T-cell (primary cell): Measurements from ENCODE around the gene PLEKHF1. TPM values are rescaled to one million over a fixed set of nuclear protein-coding genes. Genes with fewer than 3 reads are reported as not detected.

ENCODE experiments used
- ATAC-seq, 4 experiments: fragments of 200-7000 bp in 3 of 4; fragments of 150-1000 bp in 1 of 4; cut with Tn5 transposase; replicated peaks in 1 of 4; 1 replicate in 3 of 4; 2 replicates in 1 of 4; pipeline ENCODE4 v1.10.0; 2021; ENCODE audit warnings: moderate library complexity in 3 of 4, mild to moderate bottlenecking in 2 of 4, moderate number of reproducible peaks in 1 of 4
- CTCF ChIA-PET, 2 donors: fragments of 300-600 bp; sonication (Branson Sonifier 250); formaldehyde crosslinking; loops; one replicate each; lab custom pipeline; 2022; ENCODE audit warnings: antibody characterized with exemption in 2 of 2; lab: Charles Lee
- POLR2A ChIA-PET, 2 donors: fragments of 300-600 bp; sonication (Branson Sonifier 250); formaldehyde crosslinking; loops; one replicate each; lab custom pipeline; 2022; ENCODE audit warnings: antibody characterized with exemption in 2 of 2; lab: Charles Lee
- DNase-seq, 35 experiments: peaks; one replicate each; pipeline versions ENCODE4 v3.0.0 to v3.0.0-alpha.2; 2013 to 2023
- H3K27ac ChIP-seq: one replicate; pipeline ENCODE4 v1.5.1; 2013; ENCODE audit warnings: low read length
- H3K27me3 ChIP-seq, 2 experiments: replicated peaks in 1 of 2; 1 replicate in 1 of 2; 2 replicates in 1 of 2; pipeline versions ENCODE4 v1.6.1 to v1.7.0; 2013; ENCODE audit warnings: low read length in 1 of 2, mixed read lengths in 1 of 2; ENCODE audit not compliant: control insufficient read depth in 2 of 2, insufficient read depth in 2 of 2; ENCODE audit errors: extremely low read depth in 1 of 2
- H3K36me3 ChIP-seq, 2 donors: 1 replicate in 1 of 2; 2 replicates in 1 of 2; pipeline versions ENCODE4 v1.6.1 to v1.7.0; 2013; ENCODE audit warnings: low read length in 1 of 2; ENCODE audit not compliant: control insufficient read depth in 2 of 2, insufficient read depth in 1 of 2; ENCODE audit errors: extremely low read depth in 1 of 2
- H3K4me1 ChIP-seq, 2 experiments: 1 replicate in 1 of 2; 2 replicates in 1 of 2; pipeline versions ENCODE4 v1.6.1 to v1.7.0; 2013; ENCODE audit warnings: low read length in 2 of 2, mixed read lengths in 1 of 2; ENCODE audit not compliant: insufficient read depth in 2 of 2, control insufficient read depth in 1 of 2; ENCODE audit errors: extremely low read depth in 1 of 2
- H3K4me3 ChIP-seq, 2 donors: 1 replicate in 1 of 2; 2 replicates in 1 of 2; pipeline versions ENCODE4 v1.5.1 to v1.7.0; 2013; ENCODE audit warnings: mild to moderate bottlenecking in 2 of 2, low read length in 1 of 2, moderate library complexity in 1 of 2; ENCODE audit not compliant: control insufficient read depth in 1 of 2; ENCODE audit errors: extremely low read depth in 1 of 2
- H3K9me3 ChIP-seq: 2 replicates; pipeline ENCODE4 v1.7.0; 2013
- H3K27ac Mint-ChIP-seq, 2 donors: one replicate each; pipeline ENCODE4 v1.8.0; 2020 to 2021; ENCODE audit warnings: mild to moderate bottlenecking in 2 of 2, mixed read lengths in 2 of 2
- H3K27me3 Mint-ChIP-seq, 2 donors: one replicate each; pipeline ENCODE4 v1.8.0; 2021 to 2022; ENCODE audit warnings: mixed read lengths in 2 of 2
- H3K36me3 Mint-ChIP-seq: one replicate; pipeline ENCODE4 v1.8.0; 2021; ENCODE audit warnings: mixed read lengths
- H3K4me1 Mint-ChIP-seq, 3 donors: one replicate each; pipeline ENCODE4 v1.8.0; 2020 to 2022; ENCODE audit warnings: mixed read lengths in 3 of 3, mild to moderate bottlenecking in 1 of 3
- H3K4me3 Mint-ChIP-seq, 3 donors: one replicate each; pipeline ENCODE4 v1.8.0; 2020 to 2022; ENCODE audit warnings: mild to moderate bottlenecking in 3 of 3, mixed read lengths in 3 of 3, moderate library complexity in 3 of 3
- H3K9me3 Mint-ChIP-seq, 3 donors: one replicate each; pipeline ENCODE4 v1.8.0; 2020 to 2022; ENCODE audit warnings: mixed read lengths in 3 of 3
- WGBS: methylation state at CpG from one replicate; pipeline ENCODE4 v1.1.5; 2013; ENCODE audit warnings: missing lambda C conversion rate; ENCODE audit not compliant: insufficient coverage; 5-methylcytosine and 5-hydroxymethylcytosine counted together
- total RNA-seq, 35 experiments: library from RNA in 6 of 35; stranded (reverse) in 6 of 35; fragments of 120-200 nt in 1 of 35; gene quantifications; one replicate each; pipeline versions ENCODE4 v1.2.1 to v1.2.4 and lab custom pipeline; 2013 to 2026

Gene PLEKHF1
- total RNA-seq, 5 donors from 2014 or later (not counting 1 experiment from before 2014, with no cell fraction given), result 13.2 to 42.6 (median 34.5) TPM

- ChIA-PET CTCF (interaction anchor here (0.6 to 4.2 kb wide), 13 partner anchors 7 to 60 kb away, joined by 3 to 42 read pairs (median 6); partner anchors contain the start of gene POP4 (in 1 of the 2)), POLR2A (interaction anchor here (0.7 to 1.1 kb wide), 2 partner anchors 10 to 60 kb away, joined by 3 to 4 read pairs; partner anchors contain the start of gene POP4 (in 1 of the 2))
- Mint-ChIP-seq H3K27ac (peak overlapping the region; percentile 95 to 97), H3K4me1 (peaks cover 63 to 73% (median 67%) of the 10 kb centered on the region in 3 donors), H3K27me3 (no peaks in the 10 kb centered on the region), H3K36me3 (peaks cover 12% of the 10 kb centered on the region), H3K4me3 (peak overlapping the region; percentile 88 to 93 (median 89)), H3K9me3 (no peaks in the 10 kb centered on the region)
- H3K4me1 ChIP-seq, result peaks cover 35 to 70% of the 10 kb centered on the region in 2 experiments
- H3K27ac ChIP-seq, result peak overlapping the region; percentile 97
- ATAC-seq (peak in 1 of 4 experiments; percentile 13), DNase-seq (peak in 2 of 35 experiments; percentile 32 to 62)
- 3% methylated on average over 25 of the region's 30 CpGs for WGBS
- no peaks in the 10 kb centered on the region for H3K27me3 ChIP-seq
- H3K9me3 ChIP-seq, result no peaks in the 10 kb centered on the region
- H3K36me3 ChIP-seq, result peaks cover 0 to 6% of the 10 kb centered on the region in 2 donors
- peak overlapping the region; percentile 90 to 98 for H3K4me3 ChIP-seq
Observed at GRCh38 chr19:29665826-29666577, 741 bp downstream of the PLEKHF1 start.

- DNase-seq (peak in 2 of 35 experiments; percentile 30 to 44), ATAC-seq (no peak)
- Mint-ChIP-seq H3K36me3 (peaks cover 18% of the 10 kb centered on the region), H3K4me1 (peaks cover 67 to 78% (median 70%) of the 10 kb centered on the region in 3 donors), H3K9me3 (no peaks in the 10 kb centered on the region), H3K27ac (peak overlapping the region; percentile 95 to 97), H3K4me3 (peak overlapping the region; percentile 88 to 93 (median 89)), H3K27me3 (no peaks in the 10 kb centered on the region)
- WGBS, result 4% methylated on average over 17 of the region's 20 CpGs
- CTCF ChIA-PET, result interaction anchor here (0.7 to 4.2 kb wide), 12 partner anchors 13 to 56 kb away, joined by 3 to 42 read pairs (median 6); no protein-coding TSS in a partner anchor
- POLR2A ChIA-PET, result interaction anchor here in 1 of 2 donors (0.6 to 1.1 kb wide), 2 partner anchors 9 to 265 kb away, joined by 3 read pairs; no protein-coding TSS in a partner anchor
- H3K36me3 ChIP-seq, result peaks cover 0 to 12% of the 10 kb centered on the region in 2 donors
- peaks cover 35 to 71% of the 10 kb centered on the region in 2 experiments for H3K4me1 ChIP-seq
- H3K9me3 ChIP-seq, result no peaks in the 10 kb centered on the region
- H3K27me3 ChIP-seq, result no peaks in the 10 kb centered on the region
- peak overlapping the region; percentile 90 to 98 for H3K4me3 ChIP-seq
- H3K27ac ChIP-seq, result peak overlapping the region; percentile 97
Observed at GRCh38 chr19:29666578-29667386, 1.5 kb downstream of the PLEKHF1 start.

DNA sequence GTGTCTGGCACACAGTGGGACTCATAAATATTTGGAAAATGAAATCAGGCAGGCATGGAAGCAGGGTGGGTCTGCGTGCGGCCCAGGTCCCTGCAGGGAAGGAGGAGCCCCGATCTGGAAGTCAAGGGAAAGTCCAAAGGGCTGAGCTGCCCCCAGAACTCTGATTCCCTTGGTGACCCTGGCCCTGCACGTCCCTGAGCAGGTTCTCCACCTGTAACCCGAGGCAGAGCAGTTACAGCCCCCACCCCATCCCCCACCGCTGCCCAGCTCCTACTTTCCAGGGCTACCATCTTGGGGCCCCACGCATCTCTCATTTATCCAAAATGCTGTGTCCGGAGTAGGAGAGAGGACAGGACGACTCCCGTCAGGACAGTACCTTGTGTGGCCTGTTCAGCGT, 2.1 kb downstream of the PLEKHF1 start:
- no peak for ATAC-seq
- no peak for DNase-seq
- 15% methylated on average over 5 of the region's 11 CpGs for WGBS
- Mint-ChIP-seq H3K27me3 (no peaks in the 10 kb centered on the region), H3K4me3 (peak overlapping the region; percentile 88 to 93 (median 89)), H3K36me3 (peaks cover 18% of the 10 kb centered on the region), H3K9me3 (no peaks in the 10 kb centered on the region), H3K27ac (peak overlapping the region; percentile 95 to 97), H3K4me1 (peaks cover 70 to 79% (median 71%) of the 10 kb centered on the region in 3 donors)
- POLR2A ChIA-PET, result no interaction called here
- peaks cover 0 to 12% of the 10 kb centered on the region in 2 donors for H3K36me3 ChIP-seq
- H3K9me3 ChIP-seq, result no peaks in the 10 kb centered on the region
- peaks cover 37 to 77% of the 10 kb centered on the region in 2 experiments for H3K4me1 ChIP-seq
- H3K27me3 ChIP-seq, result no peaks in the 10 kb centered on the region
- CTCF ChIA-PET, result interaction anchor here (0.9 to 4.2 kb wide), 13 partner anchors 12 to 61 kb away, joined by 3 to 42 read pairs (median 6); partner anchors contain the start of genes C19orf12 (in 1 of the 2) and POP4 (in 1 of the 2)
- H3K4me3 ChIP-seq, result peak overlapping the region; percentile 90 to 98
- H3K27ac ChIP-seq, result peak overlapping the region; percentile 97

- Histone ChIP-seq H3K9me3 (no peaks in the 10 kb centered on the region), H3K27ac (peak overlapping the region; percentile 97), H3K4me3 (peak overlapping the region; percentile 90 to 98), H3K27me3 (no peaks in the 10 kb centered on the region), H3K36me3 (peaks cover 0 to 12% of the 10 kb centered on the region in 2 donors), H3K4me1 (peaks cover 41 to 77% of the 10 kb centered on the region in 2 experiments)
- POLR2A ChIA-PET, result interaction anchor here in 1 of 2 donors (1.9 kb wide), 1 partner anchor 62 kb away, joined by 4 read pairs; the partner anchor contains the start of gene POP4
- peak overlapping the region; percentile 88 to 93 (median 89) for H3K4me3 Mint-ChIP-seq
- ATAC-seq (peak; percentile 53 to 64 (median 56)), DNase-seq (peak; percentile 38 to 84 (median 69))
- WGBS, result 0% methylated on average over 6 of the region's 7 CpGs
- H3K36me3 Mint-ChIP-seq, result peaks cover 18% of the 10 kb centered on the region
- peak overlapping the region; percentile 95 to 97 for H3K27ac Mint-ChIP-seq
- no peaks in the 10 kb centered on the region for H3K9me3 Mint-ChIP-seq
- peaks cover 71 to 79% (median 73%) of the 10 kb centered on the region in 3 donors for H3K4me1 Mint-ChIP-seq
- CTCF ChIA-PET, result interaction anchor here (0.7 to 4.2 kb wide), 13 partner anchors 12 to 62 kb away, joined by 3 to 42 read pairs (median 6); partner anchors contain the start of genes C19orf12 (in 1 of the 2) and POP4 (in 1 of the 2)
- H3K27me3 Mint-ChIP-seq, result no peaks in the 10 kb centered on the region
Observed at GRCh38 chr19:29667901-29668341, 2.7 kb downstream of the PLEKHF1 start.

DNA sequence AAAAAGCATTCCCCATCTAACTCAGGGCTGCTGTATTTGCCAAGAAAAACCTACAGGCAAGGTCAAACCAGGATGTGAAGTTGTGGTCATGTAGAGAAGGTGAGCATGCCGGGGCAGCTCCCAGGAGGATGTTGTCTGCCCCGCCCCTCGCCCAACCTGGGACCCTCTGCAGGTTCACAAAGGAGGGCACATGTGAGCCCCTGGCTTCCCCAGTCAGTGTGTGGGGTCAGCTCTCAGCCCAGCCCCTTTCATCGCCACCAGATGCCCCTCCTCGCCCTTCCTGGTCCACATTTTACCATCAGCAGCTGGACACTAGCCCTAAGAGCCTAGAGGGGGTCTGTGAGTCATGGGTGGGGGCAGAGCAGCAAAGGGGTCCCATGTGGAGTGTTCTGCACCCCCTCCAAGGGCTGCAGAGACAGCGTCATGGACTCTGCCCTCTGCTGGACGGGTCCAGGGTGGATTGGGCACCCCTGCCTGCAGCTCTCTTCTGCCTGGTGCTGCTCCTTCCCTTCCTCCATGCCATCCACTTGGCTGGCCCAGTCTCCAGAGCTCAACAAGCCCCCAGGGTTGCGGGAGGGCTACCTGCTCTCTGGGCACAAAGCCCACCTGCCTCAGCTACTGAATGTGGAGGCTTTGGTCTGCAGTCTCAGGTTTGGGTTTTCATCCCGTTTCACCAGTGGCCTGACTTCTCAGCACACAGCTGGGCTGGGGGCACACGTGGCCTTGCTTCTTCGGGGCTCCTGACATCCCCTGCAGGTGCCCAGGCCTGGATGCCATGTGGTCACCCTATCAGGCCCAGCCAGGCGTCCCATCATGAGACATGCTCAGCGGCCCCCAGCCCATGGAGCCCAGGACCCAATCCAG, 3.7 kb downstream of the PLEKHF1 start:
- Mint-ChIP-seq H3K4me3 (peak overlapping the region; percentile 88 to 93 (median 89)), H3K4me1 (peaks cover 81 to 83% (median 83%) of the 10 kb centered on the region in 3 donors), H3K36me3 (peaks cover 24% of the 10 kb centered on the region), H3K9me3 (no peaks in the 10 kb centered on the region), H3K27ac (peak overlapping the region; percentile 95 to 97), H3K27me3 (no peaks in the 10 kb centered on the region)
- no peak for DNase-seq
- Histone ChIP-seq H3K36me3 (peaks cover 0 to 16% of the 10 kb centered on the region in 2 donors), H3K4me3 (peak overlapping the region; percentile 90 to 98), H3K27me3 (no peaks in the 10 kb centered on the region), H3K9me3 (no peaks in the 10 kb centered on the region), H3K4me1 (peaks cover 51 to 88% of the 10 kb centered on the region in 2 experiments), H3K27ac (peak overlapping the region; percentile 97)
- ChIA-PET CTCF (interaction anchor here (0.6 to 4.2 kb wide), 10 partner anchors 9 to 308 kb away, joined by 3 to 42 read pairs (median 4); no protein-coding TSS in a partner anchor), POLR2A (interaction anchor here in 1 of 2 donors (1.9 kb wide), 1 partner anchor 63 kb away, joined by 4 read pairs; the partner anchor contains the start of gene POP4)
- no peak for ATAC-seq
- 51% methylated on average over 8 of the region's 13 CpGs for WGBS
